ENCODE results near the gene FAM118B.
A peak's percentile ranks its signal among the peaks of the same experiment; 100 is the strongest.

FAM118B gene

GRCh38 chr11:126267650-126268049 lies 56.1 kb downstream of the FAM118B start:
- H3K79me2 ChIP-seq (ENCODE audit: insufficient read depth, low read length): peaks cover 25% of the 10 kb centered on the region
- no peak overlapping the region for H3K27ac ChIP-seq (ENCODE audit: low read depth, low read length)
- no peaks in the 10 kb centered on the region for H3K9me2 ChIP-seq (replicated peaks; ENCODE audit: insufficient read depth, low read length)
- H3K9ac ChIP-seq (ENCODE audit: low read length): peak overlapping the region; percentile 74
- H4K20me1 ChIP-seq (ENCODE audit: low read depth, low read length): no peaks in the 10 kb centered on the region
- H3K36me3 ChIP-seq (ENCODE audit: low read length): no peaks in the 10 kb centered on the region
- H3K27me3 ChIP-seq (ENCODE audit: low read length): no peaks in the 10 kb centered on the region
- no peak overlapping the region for H2AFZ ChIP-seq (ENCODE audit: low read depth, low read length, severe bottlenecking)
- H3F3A ChIP-seq (ENCODE audit: insufficient read depth): no peaks in the 10 kb centered on the region
- peak overlapping the region; percentile 80 for H3K4me2 ChIP-seq (ENCODE audit: low read depth, low read length, poor library complexity, severe bottlenecking)
- peak overlapping the region; percentile 57 for H3K4me3 ChIP-seq (ENCODE audit: insufficient read depth, low read length, poor library complexity, severe bottlenecking)
- TF ChIP-seq CTCF (IDR thresholded peaks at IDR 0.05; ENCODE audit: insufficient read depth, low read length, poor library complexity, severe bottlenecking) (no peak), EZH2phosphoT487 (conservative IDR thresholded peaks at IDR 0.05; ENCODE audit: low read length) (no peak)
- H3K9me3 ChIP-seq (ENCODE audit: insufficient read depth, low read length): no peaks in the 10 kb centered on the region

- Histone ChIP-seq H3K79me2 (ENCODE audit: insufficient read depth, low read length) (peaks cover 25% of the 10 kb centered on the region), H3K9ac (ENCODE audit: low read length) (peak overlapping the region; percentile 74), H3K36me3 (ENCODE audit: low read length) (no peaks in the 10 kb centered on the region), H3K4me3 (ENCODE audit: insufficient read depth, low read length, poor library complexity, severe bottlenecking) (peak overlapping the region; percentile 57), H3K27ac (ENCODE audit: low read depth, low read length) (0 out of 2 replicates have a peak overlapping the region, but pooled peaks have one; percentile 23), H3K9me2 (replicated peaks; ENCODE audit: insufficient read depth, low read length) (no peaks in the 10 kb centered on the region), H2AFZ (ENCODE audit: low read depth, low read length, severe bottlenecking) (no peak overlapping the region), H3K4me2 (ENCODE audit: low read depth, low read length, poor library complexity, severe bottlenecking) (peak overlapping the region; percentile 80), H3K27me3 (ENCODE audit: low read length) (no peaks in the 10 kb centered on the region), H3K9me3 (ENCODE audit: insufficient read depth, low read length) (no peaks in the 10 kb centered on the region), H4K20me1 (ENCODE audit: low read depth, low read length) (no peaks in the 10 kb centered on the region), H3F3A (ENCODE audit: insufficient read depth) (no peaks in the 10 kb centered on the region)
- TF ChIP-seq CTCF (IDR thresholded peaks at IDR 0.05; ENCODE audit: insufficient read depth, low read length, poor library complexity, severe bottlenecking) (no peak), EZH2phosphoT487 (conservative IDR thresholded peaks at IDR 0.05; ENCODE audit: low read length) (no peak)
Observed at GRCh38 chr11:126268361-126268707, 56.8 kb downstream of the FAM118B start.

GRCh38 chr11:126268708-126269579 lies 57.4 kb downstream of the FAM118B start, which contains the start of the genes FOXRED1 and SRPRA:
Gene FOXRED1, plus strand, starts transcription at chr11:126269154. Its CDS starts 53 bp downstream, at chr11:126269207.
Gene SRPRA, minus strand, starts transcription at chr11:126268895. Its CDS starts 91 bp downstream, at chr11:126268804.
- H3K79me2 ChIP-seq (ENCODE audit: insufficient read depth, low read length): peaks cover 25% of the 10 kb centered on the region
- no peaks in the 10 kb centered on the region for H3K27me3 ChIP-seq (ENCODE audit: low read length)
- peak within 1 kb of the TSS; percentile 75 for H3K4me3 ChIP-seq (ENCODE audit: insufficient read depth, low read length, poor library complexity, severe bottlenecking)
- H4K20me1 ChIP-seq (ENCODE audit: low read depth, low read length): no peaks in the 10 kb centered on the region
- TF ChIP-seq CTCF (IDR thresholded peaks at IDR 0.05; ENCODE audit: insufficient read depth, low read length, poor library complexity, severe bottlenecking): no peak
- TF ChIP-seq EZH2phosphoT487 (conservative IDR thresholded peaks at IDR 0.05; ENCODE audit: low read length): no peak
- peak within 1 kb of the TSS; percentile 76 for H2AFZ ChIP-seq (ENCODE audit: low read depth, low read length, severe bottlenecking)
- H3K9me2 ChIP-seq (replicated peaks; ENCODE audit: insufficient read depth, low read length): no peaks in the 10 kb centered on the region
- 0 out of 2 replicates have a peak within 1 kb of the TSS, but pooled peaks have one; percentile 23 for H3K27ac ChIP-seq (ENCODE audit: low read depth, low read length)
- peak within 1 kb of the TSS; percentile 74 for H3K9ac ChIP-seq (ENCODE audit: low read length)
- H3F3A ChIP-seq (ENCODE audit: insufficient read depth): no peaks in the 10 kb centered on the region
- no peaks in the 10 kb centered on the region for H3K36me3 ChIP-seq (ENCODE audit: low read length)
- peak within 1 kb of the TSS; percentile 80 for H3K4me2 ChIP-seq (ENCODE audit: low read depth, low read length, poor library complexity, severe bottlenecking)
- no peaks in the 10 kb centered on the region for H3K9me3 ChIP-seq (ENCODE audit: insufficient read depth, low read length)

Data from SU-DHL-6 (cell line).